Eye (tissue), 1 donor: ENCODE measurements around the gene COL6A6.

Experiments used
- DNase-seq: peaks from one replicate; pipeline ENCODE4 v3.0.0-alpha.2; 2015

Gene COL6A6

DNA sequence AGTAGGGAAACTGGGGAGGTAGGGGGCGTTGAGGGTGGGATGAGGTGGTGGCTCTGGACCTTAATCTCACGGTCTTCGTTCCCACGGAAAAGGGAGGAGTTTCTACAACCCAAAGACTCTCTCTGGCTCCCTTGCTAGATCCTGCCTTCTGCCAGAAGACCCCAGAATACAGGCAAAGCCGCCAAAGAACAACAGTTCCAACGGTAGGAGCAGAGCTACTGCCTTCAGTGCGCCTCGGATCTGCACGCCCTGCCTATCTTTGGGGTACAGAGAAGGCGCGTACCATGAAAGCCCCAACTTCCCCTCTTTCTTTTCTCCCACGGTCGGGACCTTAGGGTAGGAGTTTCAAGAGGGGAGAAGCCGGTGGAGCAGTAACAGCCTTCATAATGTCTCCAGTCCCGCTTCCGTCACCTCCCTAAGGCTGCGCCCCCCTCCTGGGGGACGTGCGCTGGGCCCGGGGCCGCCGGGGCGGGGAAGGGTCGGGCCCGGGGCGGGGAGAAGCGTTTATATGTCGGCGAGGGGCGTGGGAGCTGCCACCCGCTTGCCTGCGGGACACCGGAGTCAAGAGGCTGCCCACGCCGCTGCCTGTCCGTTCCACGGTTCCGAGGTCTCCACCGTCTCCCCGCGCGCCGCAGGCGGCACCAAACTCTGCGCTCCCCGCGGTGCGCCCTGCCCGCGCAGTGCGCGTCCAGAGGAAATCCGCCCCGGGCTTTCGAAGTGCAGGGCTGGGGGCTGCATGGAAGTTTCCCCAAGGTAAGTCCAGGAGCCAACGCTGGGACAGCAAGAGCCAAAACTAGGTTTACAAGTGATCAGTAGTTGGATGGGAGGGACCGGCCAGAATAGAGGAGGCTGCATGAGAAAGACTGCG lies at the start of gene COL6A6:
TSS of gene COL6A6 (plus strand) at position 533 of the 868 bp plus-strand sequence. CDS start 43,188 bp downstream, outside the sequence.
- peak; percentile 60 for DNase-seq

DNA sequence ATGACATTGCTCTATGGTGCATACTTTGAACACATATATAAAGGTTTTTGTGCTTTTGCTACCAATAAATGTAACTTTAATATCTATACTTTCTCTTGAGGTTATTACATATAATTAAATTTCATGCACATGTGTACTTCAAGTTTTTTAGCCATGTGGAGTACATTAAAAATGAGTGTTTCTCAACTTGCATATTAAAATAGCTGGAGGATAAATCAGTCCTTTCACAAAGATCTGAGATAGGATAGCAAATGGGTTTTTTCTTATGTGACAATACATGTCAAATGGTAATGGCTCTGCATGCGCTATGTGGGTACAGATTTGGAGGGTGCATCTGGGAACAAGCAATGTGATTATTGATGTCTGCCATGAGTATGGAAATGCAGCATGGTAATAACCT lies 48.7 kb upstream of the COL6A6 start:
- no peak for DNase-seq

GRCh38 chr3:130470126-130470525 lies 46.9 kb upstream of the COL6A6 start:
- DNase-seq: peak; percentile 40

DNA sequence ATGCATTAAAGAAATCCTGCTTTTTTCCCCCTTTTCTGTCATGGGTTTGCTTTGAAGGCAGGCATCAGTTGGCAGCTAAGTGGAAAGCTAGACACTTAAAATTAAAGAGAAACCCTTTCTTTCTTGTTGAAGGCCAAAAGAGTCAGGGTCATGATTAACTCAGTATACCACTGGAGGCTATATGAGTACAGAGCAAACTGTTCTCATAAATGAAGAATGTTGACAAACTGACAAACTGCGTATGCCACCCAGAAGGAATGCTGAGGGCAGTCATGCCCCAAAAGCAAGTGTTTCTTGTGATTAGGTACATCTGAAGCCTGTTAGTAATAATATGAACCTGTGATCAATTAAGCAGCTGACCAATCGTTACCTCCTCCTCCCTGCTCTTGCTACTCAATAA lies 43.6 kb upstream of the COL6A6 start:
- DNase-seq: no peak

GRCh38 chr3:130480736-130481135 lies 36.2 kb upstream of the COL6A6 start:
- peak; percentile 73 for DNase-seq

DNA sequence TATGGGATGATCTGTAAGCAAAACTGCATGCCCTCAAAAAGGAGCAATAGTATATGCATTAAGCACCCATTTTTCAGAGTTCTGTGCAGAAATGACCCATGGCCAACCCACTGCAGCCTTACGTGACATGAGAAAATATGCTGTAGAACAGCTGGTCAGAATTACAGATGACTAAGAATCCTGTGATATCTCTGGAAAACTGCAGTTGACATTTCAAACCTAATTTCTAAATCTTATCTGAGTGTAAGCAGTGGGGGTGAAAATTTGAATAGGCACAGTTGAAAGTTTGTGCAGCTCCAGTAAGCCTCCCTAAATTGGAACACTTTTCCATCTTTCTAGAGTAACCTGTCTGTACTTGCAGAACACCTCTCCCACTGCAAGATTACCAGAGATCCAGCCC lies 28.7 kb upstream of the COL6A6 start:
- no peak for DNase-seq

DNA sequence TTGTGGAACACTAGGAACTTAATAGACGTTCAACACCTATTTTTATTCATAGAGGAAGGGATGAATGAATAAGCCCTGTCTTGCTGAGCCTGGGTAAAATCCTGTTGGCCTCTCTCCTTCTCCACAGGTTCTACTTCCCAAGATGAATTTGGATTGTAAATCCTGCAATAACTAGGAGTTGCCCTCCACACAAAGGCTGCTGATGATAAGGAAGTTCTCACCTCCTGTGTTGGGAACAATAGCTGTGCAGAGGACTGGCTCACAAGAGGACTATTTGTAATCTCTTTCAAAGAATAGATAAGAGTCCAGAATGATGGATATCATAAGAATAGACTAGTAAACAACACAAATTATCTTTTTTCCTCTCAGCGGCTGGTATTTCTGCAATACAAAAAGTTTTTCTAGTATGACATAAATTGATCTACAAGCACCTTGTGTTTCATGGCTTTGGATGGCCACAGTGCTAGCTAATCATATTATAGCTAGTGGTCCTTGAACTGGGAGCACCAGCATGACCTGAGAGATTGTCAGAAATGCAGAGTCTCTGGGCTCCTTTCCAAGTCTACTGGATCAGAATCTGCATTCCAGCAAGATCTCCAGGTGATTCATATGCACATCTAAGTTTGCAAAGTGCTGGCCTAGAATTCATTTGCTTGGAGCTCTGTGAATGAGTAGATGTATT lies 28.1 kb upstream of the COL6A6 start:
- DNase-seq: no peak

DNA sequence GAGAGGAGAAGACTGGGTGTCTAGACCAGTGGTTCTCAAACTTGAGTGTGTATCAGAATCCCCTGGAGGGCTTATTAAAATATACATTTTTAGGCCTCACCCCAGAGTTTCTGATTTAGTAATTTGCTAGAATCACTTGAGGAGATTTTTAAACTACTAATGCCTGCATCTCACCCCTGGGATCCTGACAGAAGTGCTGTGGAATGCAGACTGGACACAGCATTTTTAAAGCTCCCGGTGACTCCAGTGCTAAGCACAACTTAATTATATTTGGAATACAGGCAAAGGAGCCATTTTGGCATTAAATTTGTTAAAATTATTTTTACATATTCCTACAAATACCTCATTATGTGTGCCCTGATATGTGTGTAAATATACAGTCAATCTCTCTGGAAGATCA lies 26.7 kb upstream of the COL6A6 start:
- no peak for DNase-seq

- DNase-seq: no peak
These were observed 25.5 kb upstream of the COL6A6 start for GRCh38 chr3:130491431-130491830.

DNA sequence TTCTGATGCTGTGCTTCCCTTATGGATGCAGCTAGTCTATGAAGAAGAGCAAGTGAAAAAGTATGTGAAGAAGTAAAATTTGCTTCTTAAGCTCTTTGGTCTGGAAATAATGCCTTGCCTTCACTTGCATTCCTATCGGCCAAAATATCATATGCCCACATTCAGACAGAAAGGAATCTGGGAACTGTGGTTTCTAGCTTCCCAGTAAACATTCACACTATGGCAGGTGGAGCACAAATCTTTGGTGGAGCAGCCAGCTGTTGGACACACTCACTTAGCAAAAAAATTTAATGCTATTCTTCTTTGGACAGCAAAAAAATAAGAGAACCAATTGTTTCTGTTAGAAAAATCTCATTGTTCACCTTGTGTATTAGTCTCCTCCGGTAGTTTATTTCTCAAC lies 12.3 kb upstream of the COL6A6 start:
- DNase-seq: no peak

GRCh38 chr3:130506031-130506430 lies 10.9 kb upstream of the COL6A6 start:
- no peak for DNase-seq

DNA sequence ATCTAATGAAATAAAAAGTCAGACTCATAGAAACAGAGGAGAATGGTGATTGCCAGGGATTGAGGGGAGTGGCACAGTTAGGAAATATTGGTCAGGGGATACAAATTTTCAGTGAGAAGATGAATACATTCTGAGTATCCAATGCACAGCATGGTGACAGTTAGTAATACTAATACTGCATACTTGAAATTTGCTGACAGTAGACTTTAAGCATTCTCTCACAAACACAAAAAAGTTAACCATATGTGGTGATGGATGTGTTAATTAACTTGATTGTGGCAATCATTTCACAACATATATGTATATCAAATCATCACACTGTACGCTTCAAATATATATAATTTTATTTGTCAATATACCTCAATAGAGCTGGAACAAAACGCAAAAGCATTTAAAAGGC lies 9.2 kb upstream of the COL6A6 start:
- no peak for DNase-seq

DNA sequence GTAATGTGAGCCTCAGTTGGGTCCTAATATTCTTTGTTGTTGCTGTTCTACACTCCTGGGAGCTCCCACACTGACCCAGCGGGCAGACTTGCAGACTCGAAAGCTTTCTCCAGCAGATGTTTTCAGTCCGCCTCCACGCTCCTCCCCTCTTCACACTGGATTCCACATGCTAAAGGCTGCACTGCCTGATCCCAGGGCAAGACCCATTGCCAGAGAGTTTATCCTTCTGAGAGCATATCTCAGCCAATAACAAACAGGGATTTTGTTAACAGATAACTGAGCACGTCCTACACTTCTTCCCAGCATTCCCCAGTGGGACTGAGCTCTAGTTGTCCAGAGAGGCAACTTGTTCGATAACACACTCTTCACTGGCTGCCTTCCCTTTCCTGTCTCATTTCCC lies 8.0 kb upstream of the COL6A6 start:
- peak; percentile 64 for DNase-seq

GRCh38 chr3:130514681-130515080 lies 2.3 kb upstream of the COL6A6 start:
- no peak for DNase-seq

DNA sequence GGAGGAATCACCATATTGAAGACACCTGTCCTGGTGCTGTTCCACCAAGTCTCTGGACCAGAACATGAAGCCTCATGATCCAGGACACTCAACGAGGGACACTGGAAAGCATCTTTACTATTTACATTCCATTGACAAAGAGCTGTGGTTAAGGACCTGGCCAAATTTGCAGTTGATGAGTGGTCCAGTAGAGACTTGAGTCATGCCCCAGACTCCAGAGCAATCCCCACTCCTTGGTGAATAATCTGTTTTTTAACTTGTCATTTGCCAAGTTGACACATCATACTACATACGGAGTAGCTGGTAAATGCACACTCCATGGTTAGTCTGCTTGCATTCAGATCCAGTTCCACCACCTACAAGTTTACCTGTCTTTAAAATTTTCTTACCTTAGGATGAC lies 1.2 kb upstream of the COL6A6 start:
- DNase-seq: no peak

DNA sequence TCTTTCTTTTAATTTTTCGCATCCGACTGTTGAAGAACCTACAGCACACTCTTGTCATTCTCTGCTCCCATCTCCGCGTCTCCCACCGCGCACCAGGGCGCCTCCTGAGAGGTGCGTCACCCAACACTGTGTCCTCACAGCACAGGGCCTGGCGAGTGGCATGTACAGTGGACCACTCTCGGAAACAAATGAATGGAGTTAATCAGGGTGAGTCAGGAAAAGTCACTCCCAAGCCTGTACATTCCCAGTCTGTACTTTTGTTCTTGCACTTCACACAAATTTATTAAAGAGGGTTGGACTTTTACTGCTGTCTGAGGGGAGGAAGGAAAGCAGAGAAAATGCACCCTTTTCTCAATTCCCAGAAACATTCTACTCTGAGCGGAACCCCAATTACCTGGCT lies 625 bp downstream of the COL6A6 start:
- DNase-seq: no peak

DNA sequence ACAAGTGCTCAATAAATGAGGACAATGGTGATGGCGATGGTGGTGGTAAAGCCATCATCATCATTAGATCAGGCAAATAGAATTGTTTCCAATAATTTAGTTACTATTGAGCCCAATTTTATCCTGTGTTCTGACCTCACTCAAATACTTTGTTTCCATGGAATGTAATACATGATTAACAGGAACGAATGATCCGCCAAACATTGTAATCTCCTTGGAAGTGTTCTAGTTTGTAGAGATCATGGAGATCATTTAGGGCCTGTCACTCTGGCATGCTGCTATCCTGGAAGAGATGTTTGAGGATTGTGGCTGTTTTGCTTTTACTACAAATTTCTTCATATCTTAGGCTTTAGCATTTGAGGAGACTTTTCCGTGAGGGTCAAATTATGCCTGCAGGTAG lies 2.8 kb downstream of the COL6A6 start:
- no peak for DNase-seq

- no peak for DNase-seq
These were observed 5.4 kb downstream of the COL6A6 start for GRCh38 chr3:130522399-130522798.

GRCh38 chr3:130527426-130527825 lies 10.4 kb downstream of the COL6A6 start:
- DNase-seq: peak; percentile 67

DNA sequence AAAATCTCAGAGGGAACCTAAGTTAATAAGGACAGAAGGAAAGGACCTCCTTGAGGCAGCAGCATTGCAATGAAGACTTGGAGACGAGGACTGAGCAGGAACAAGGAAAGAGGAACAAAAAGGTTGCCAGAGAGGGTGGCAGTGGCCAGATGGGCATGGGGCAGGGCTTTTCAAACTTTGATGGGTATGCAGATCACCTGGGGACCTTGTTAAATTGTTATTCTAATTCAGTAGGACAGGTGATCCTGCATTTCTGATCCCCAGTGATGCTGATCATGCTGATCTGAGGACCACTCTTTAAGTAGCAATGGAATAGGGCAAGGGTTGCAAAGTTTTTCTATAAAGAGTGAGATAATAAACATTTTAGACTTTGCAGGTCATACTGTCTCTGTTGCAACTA lies 11.1 kb downstream of the COL6A6 start:
- no peak for DNase-seq

DNA sequence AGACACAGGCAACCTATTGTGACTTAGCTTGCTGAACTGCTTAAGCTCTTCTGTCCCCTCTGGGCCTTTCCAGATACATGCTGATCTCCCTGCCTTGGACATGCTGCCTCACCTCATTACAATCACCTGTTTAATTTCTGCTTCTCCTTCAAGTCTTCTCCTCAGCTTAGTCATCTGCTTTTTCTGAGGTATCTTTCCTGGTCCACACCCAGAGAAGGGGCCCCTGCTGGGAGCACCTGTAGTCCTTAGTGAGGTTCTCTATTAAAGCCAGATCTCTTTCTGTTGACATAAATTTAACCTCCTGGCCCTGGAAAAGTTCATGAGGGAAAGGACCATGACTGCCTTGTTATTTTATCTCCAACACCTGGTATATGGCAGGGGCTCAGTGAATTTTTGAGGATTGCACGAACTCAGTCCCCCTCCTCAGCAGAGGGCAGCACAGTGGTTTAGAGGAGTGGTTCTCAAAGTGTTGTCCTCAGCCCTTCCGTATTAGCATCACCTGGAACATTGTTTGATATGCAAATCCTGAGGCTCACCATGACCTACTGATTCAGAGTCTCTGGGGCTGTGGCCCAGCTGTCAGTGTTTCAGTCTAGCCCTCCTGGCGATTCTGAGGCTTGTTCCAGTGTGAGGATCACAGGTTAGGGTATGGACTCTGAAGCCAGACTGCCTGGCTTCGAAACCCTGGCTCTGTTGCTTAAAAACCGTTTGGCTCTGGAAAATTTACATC lies 12.7 kb downstream of the COL6A6 start:
- DNase-seq: no peak

DNA sequence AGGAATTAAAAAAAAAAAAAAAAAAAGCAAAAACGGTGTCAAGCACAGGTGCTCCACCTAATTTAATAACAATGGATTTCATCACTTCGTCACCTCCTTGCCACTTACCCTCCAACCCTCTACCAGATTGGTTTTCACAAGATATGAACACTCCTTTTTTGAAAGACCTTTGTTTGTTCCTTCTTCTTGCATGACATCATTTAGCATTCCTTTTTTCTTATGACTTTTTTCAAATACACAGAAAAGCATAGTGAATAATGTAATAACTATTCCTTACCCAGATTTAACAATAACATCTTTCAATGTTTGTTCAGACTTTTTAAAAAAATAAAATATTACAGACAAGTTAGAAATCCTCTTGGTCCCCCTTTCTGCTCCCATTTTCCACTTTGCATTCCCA lies 16.3 kb downstream of the COL6A6 start:
- no peak for DNase-seq

DNA sequence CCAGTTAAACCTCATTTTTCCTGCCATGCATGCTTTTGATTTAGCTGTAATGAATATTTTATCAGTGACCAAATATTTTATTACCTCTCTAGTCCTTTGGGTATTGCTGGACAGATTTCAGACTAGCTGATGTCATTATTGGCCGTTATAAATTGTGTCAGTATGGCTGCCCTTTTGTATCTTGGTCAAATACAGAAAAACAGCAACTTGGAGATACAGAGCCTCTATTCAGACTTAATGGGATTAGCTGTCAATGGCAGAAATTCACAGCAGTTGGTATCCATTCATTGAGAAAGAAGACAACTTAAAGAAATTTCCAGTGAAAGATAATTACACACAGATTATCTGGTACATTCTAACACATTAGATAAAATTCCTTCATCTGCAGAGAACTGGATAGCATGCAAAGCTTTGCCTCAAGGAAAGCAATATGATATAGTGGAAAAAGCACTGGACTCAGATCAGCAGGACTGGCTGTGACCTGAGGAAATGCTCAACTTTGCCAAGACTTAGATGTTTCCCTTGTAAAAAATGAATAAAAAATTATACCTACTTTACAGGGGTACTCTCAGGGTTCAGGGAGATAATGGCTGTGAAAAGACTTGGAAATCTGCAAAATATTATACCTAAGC lies 20.8 kb downstream of the COL6A6 start:
- peak; percentile 60 for DNase-seq
